ENCODE data around the gene ANKRD6. TPM values are rescaled to one million over a fixed set of nuclear protein-coding genes. Genes with fewer than 3 reads are reported as not detected.

Gene ANKRD6
- 41.0 to 44.9 TPM (median 43.5 TPM) in 3 replicates for total RNA-seq

DNA sequence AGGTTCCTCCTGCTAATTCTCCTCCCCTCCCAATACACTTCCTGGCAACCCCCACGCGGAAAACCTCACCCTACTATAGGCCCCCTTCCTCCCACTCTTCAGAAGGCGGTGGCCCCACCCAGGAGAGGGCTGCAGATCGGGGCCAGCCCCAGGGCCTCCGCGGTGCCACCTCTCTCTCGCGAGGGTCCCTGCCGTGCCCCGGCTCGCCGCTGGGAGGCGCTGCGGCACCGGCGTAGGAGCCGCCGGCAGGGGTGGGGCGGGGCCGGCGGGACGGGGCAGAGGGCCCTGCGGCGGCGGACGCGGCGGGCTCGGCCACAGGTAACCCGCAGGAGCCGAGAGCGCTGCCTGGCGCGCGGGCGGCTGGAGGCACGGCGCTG lies at the start of gene ANKRD6:
Gene ANKRD6 (plus strand): TSS at position 278 of the 377 bp plus-strand sequence. CDS start 133,825 bp downstream, outside the sequence.
- Mint-ChIP-seq H3K4me3 (peak within 1 kb of the TSS; percentile 77), H3K9me3 (no peaks in the 10 kb centered on the region), H3K27me3 (ENCODE audit: low read depth) (no peaks in the 10 kb centered on the region), H3K36me3 (no peaks in the 10 kb centered on the region), H3K4me1 (peaks cover 35% of the 10 kb centered on the region), H3K27ac (peak within 1 kb of the TSS; percentile 55)
- TF ChIP-seq, protein P1, sequence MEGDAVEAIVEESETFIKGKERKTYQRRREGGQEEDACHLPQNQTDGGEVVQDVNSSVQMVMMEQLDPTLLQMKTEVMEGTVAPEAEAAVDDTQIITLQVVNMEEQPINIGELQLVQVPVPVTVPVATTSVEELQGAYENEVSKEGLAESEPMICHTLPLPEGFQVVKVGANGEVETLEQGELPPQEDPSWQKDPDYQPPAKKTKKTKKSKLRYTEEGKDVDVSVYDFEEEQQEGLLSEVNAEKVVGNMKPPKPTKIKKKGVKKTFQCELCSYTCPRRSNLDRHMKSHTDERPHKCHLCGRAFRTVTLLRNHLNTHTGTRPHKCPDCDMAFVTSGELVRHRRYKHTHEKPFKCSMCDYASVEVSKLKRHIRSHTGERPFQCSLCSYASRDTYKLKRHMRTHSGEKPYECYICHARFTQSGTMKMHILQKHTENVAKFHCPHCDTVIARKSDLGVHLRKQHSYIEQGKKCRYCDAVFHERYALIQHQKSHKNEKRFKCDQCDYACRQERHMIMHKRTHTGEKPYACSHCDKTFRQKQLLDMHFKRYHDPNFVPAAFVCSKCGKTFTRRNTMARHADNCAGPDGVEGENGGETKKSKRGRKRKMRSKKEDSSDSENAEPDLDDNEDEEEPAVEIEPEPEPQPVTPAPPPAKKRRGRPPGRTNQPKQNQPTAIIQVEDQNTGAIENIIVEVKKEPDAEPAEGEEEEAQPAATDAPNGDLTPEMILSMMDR (IDR thresholded peaks at IDR 0.05; ENCODE audit: unreplicated experiment), result peak; percentile 82
- peak; percentile 79 to 93 for DNase-seq (ENCODE audit: low spot score in 2 of 2, unreplicated experiment in 2 of 2)

DNA sequence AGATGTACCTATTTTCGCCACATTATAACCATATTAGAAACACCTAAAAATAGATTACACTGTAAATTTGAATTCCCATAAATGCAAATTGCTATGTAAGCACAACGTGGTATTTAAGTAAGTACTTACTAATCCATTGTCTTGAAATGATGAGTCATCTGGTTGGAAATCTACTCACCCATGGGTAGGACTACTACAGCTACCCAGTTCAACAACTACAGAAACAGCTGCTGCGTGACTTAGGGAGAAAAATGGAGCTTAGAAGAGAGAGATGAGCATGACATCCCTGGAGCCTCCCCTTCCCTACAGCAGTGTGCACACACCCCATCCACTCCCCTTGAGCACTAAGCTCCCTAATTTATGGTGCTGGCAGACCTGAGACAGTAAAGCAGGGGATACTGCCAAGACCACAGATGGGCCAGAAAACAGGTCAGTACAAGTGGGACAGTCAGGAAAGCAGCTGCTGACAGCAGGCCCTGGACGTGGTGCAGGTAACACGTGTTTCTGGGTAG lies 47.7 kb upstream of the ANKRD6 start:
- DNase-seq (ENCODE audit: low spot score in 2 of 2, unreplicated experiment in 2 of 2), result no peak
- H3K4me3 Mint-ChIP-seq, result no peak overlapping the region
- TF ChIP-seq, protein P1 (IDR thresholded peaks at IDR 0.05; ENCODE audit: unreplicated experiment), result no peak
- H3K27me3 Mint-ChIP-seq (ENCODE audit: low read depth), result no peaks in the 10 kb centered on the region
- H3K9me3 Mint-ChIP-seq, result no peaks in the 10 kb centered on the region
- H3K4me1 Mint-ChIP-seq, result no peaks in the 10 kb centered on the region
- no peaks in the 10 kb centered on the region for H3K36me3 Mint-ChIP-seq
- no peak overlapping the region for H3K27ac Mint-ChIP-seq

DNA sequence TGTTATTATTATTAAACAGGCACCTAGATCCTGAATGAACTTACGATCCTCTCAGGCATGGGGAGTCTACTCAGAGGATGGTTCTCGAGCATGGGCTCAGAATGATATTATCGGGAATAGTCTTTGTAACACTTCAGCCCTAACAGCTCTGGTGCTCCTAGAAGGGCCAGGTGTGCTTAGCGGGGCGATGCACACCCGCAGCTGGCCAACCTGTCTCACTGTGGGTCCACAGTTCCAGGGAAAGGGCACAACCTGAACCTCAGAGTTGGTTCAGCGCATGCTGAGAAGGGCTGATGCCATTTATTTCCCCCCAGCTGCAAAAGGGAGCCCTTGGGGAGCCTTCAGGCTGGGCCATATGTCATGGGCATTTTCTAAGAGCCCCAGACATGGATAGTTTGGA lies 47.1 kb upstream of the ANKRD6 start:
- no peaks in the 10 kb centered on the region for H3K9me3 Mint-ChIP-seq
- no peak for DNase-seq (ENCODE audit: low spot score in 2 of 2, unreplicated experiment in 2 of 2)
- H3K27me3 Mint-ChIP-seq (ENCODE audit: low read depth), result no peaks in the 10 kb centered on the region
- TF ChIP-seq, protein P1 (IDR thresholded peaks at IDR 0.05; ENCODE audit: unreplicated experiment), result no peak
- no peaks in the 10 kb centered on the region for H3K4me1 Mint-ChIP-seq
- H3K27ac Mint-ChIP-seq, result no peak overlapping the region
- no peaks in the 10 kb centered on the region for H3K36me3 Mint-ChIP-seq
- H3K4me3 Mint-ChIP-seq, result no peak overlapping the region

DNA sequence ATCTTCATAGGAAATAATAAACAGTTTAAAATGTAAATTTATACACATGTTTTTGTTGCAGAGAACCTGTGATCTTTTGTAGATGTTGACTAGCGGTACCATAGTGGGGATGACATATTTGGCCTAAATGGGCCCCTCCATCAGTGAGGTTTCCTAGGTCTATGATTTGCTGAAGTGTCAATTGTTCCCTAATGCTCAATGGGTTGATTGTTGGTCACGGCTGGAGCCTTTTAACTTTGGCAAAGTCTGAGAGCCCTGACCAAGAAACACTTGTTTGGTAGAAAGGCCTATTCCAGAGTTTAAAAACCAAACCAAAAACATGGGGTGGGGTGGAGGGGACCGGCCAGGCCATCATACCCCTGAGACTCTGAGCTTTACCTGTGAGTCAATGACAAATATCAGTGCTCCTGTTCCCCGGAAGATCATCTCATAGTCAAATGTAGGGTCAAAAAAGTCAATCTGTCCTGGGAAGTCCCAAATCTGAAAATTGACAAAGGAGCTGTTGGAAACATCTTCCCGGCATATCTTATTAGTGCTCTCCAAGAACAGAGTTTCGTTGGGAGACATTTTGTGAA lies 45.9 kb upstream of the ANKRD6 start:
- TF ChIP-seq, protein P1 (IDR thresholded peaks at IDR 0.05; ENCODE audit: unreplicated experiment), result no peak
- H3K27me3 Mint-ChIP-seq (ENCODE audit: low read depth), result no peaks in the 10 kb centered on the region
- H3K4me1 Mint-ChIP-seq, result no peaks in the 10 kb centered on the region
- no peak overlapping the region for H3K4me3 Mint-ChIP-seq
- DNase-seq (ENCODE audit: low spot score in 2 of 2, unreplicated experiment in 2 of 2), result no peak
- no peaks in the 10 kb centered on the region for H3K36me3 Mint-ChIP-seq
- H3K9me3 Mint-ChIP-seq, result no peaks in the 10 kb centered on the region
- H3K27ac Mint-ChIP-seq, result no peak overlapping the region

DNA sequence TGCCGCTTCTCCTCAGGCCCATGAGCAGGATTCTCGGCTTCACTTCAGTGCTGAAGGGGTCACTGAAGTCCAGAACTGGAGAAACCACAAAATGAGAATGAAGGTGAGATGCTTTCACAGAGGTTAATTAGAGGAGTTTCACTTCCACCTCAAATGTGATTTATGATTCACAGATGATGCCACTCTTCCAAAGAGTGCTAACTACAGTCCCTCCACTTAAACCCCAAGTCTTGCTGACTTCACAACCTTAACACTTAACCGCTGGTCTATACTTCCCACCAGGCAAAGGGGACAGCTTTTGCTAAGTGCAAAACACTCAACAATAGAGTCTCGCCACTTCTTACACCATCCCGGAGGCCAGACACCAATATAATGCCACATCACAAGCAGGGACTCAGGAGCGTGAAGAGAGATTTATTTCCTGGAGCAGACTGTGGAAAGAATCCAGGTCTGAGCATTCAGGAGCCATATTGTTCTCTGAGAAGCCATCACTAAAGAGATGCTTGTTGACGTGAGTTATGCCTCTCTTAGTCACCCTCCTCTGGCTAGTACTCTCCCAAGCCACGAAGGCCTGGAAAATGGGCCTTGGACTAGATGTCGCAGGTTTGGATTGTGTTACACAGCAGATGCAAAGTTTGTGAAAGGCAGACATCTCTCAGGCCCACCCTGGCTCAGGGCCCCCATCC lies 45.3 kb upstream of the ANKRD6 start:
- Mint-ChIP-seq H3K27ac (no peak overlapping the region), H3K27me3 (ENCODE audit: low read depth) (no peaks in the 10 kb centered on the region), H3K36me3 (no peaks in the 10 kb centered on the region), H3K4me3 (no peak overlapping the region), H3K4me1 (no peaks in the 10 kb centered on the region), H3K9me3 (no peaks in the 10 kb centered on the region)
- TF ChIP-seq, protein P1 (IDR thresholded peaks at IDR 0.05; ENCODE audit: unreplicated experiment), result no peak
- DNase-seq (ENCODE audit: low spot score in 2 of 2, unreplicated experiment in 2 of 2), result no peak
